ENCODE measurements around the gene TCF3. TPM values are rescaled to one million over a fixed set of nuclear protein-coding genes. Genes with fewer than 3 reads are reported as not detected.

The TCF3 gene
- polyA plus RNA-seq, 1 donor = 74.3 TPM

DNA sequence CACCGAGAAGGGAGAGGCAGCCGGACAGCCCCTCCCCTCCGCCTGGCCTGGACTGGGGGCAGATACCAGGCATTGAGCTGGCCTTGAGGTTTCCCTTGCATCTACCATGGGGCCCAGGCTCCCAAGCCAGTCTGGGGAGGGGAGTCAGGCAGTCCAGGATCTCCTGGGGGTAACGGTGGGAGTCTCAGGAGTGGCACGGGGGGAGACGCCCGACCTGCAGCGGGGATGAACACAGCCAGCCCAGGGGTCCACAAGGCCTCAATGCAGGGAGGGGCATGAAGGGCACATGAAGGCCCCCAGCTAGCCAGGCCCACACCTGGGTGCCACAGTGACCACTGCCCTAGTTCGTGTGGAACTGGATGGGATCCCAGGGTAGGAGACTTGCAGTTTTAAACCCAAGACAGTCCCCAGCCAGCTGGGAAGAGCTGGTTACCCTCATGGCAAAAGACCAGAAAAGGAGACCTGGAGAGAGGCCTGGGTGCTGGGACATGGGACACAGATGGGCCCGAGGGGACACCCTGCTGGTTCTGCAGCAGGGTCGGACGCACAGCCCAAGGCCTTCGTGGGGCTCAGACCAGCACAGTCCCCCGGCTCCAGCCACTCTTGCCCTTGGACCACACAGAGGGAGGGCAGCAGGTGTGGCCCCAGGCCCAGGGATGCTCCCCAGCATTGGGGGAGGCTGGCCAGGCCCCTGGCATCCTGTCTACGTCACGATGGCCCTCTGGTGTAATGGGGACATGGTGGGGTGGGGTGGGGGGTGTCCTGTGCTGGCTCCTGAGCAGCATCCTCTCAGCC is 42.5 kb downstream of the TCF3 start:
- Histone ChIP-seq H3K4me3 (ENCODE audit: low read length) (no peak overlapping the region), H3K27me3 (ENCODE audit: control insufficient read depth, insufficient read depth, low read length) (no peaks in the 10 kb centered on the region), H3K27ac (ENCODE audit: low read length) (no peak overlapping the region), H3K4me1 (ENCODE audit: control insufficient read depth, insufficient read depth, low read length) (peaks cover 22% of the 10 kb centered on the region), H3K36me3 (ENCODE audit: control insufficient read depth, insufficient read depth, low read length) (peaks cover 42% of the 10 kb centered on the region), H3K9me3 (ENCODE audit: control insufficient read depth, low read depth, low read length) (no peaks in the 10 kb centered on the region)
- WGBS (ENCODE audit: insufficient coverage, low lambda C conversion rate) = no CpG with 5 or more reads among the region's 16 CpGs
- no peak for DNase-seq

DNA sequence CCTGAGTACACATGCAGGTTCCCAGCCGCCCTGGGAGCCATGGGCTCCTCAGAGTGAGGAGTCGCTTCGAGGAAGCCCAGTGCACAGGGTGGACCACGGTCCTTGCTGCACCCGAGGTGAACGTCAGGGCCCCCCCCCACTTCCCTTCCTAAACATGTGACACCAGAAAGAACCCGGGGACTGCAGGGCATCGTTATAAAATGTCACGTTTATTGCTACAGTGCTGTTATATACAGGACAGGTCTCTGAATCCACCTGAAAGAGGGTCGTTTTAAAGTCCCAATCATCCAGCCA is 43.4 kb downstream of the TCF3 start:
- H3K27me3 ChIP-seq (ENCODE audit: control insufficient read depth, insufficient read depth, low read length) = no peaks in the 10 kb centered on the region
- DNase-seq = no peak
- H3K36me3 ChIP-seq (ENCODE audit: control insufficient read depth, insufficient read depth, low read length) = peaks cover 34% of the 10 kb centered on the region
- peaks cover 22% of the 10 kb centered on the region for H3K4me1 ChIP-seq (ENCODE audit: control insufficient read depth, insufficient read depth, low read length)
- H3K9me3 ChIP-seq (ENCODE audit: control insufficient read depth, low read depth, low read length) = no peaks in the 10 kb centered on the region
- no peak overlapping the region for H3K4me3 ChIP-seq (ENCODE audit: low read length)
- no CpG with 5 or more reads among the region's 10 CpGs for WGBS (ENCODE audit: insufficient coverage, low lambda C conversion rate)
- H3K27ac ChIP-seq (ENCODE audit: low read length) = no peak overlapping the region

GRCh38 chr19:1608359-1609102 is 43.9 kb downstream of the TCF3 start:
- Histone ChIP-seq H3K9me3 (ENCODE audit: control insufficient read depth, low read depth, low read length) (no peaks in the 10 kb centered on the region), H3K36me3 (ENCODE audit: control insufficient read depth, insufficient read depth, low read length) (peaks cover 29% of the 10 kb centered on the region), H3K4me3 (ENCODE audit: low read length) (no peak overlapping the region), H3K27ac (ENCODE audit: low read length) (no peak overlapping the region), H3K27me3 (ENCODE audit: control insufficient read depth, insufficient read depth, low read length) (no peaks in the 10 kb centered on the region), H3K4me1 (ENCODE audit: control insufficient read depth, insufficient read depth, low read length) (peaks cover 16% of the 10 kb centered on the region)
- WGBS (ENCODE audit: insufficient coverage, low lambda C conversion rate) = no CpG with 5 or more reads among the region's 23 CpGs
- DNase-seq = no peak

DNA sequence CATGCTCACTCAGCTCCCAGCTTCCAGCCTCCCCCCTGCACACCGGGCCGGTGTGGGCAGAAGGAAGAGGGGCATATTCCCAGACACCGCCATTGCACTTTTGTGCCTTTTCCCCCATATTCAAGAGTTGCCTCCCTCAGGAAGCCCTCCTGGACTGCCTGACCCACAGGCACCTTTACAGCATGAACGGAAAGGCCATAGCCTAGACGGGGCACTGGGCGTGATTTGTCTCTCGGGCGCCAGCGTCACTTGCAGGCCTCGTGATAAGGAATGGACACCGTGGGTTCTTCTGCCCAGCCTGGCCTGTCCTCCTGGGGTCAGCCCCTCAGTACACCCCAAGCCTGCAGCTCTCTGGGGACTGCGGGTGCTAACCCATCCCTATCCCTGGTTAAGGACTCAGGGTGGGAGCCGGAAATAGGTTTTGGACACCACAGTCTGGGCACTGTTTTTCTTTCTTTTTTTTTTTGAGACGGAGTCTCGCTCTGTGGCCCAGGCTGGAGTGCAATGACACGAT is 46.2 kb downstream of the TCF3 start:
- no peak for DNase-seq
- H3K9me3 ChIP-seq (ENCODE audit: control insufficient read depth, low read depth, low read length) = no peaks in the 10 kb centered on the region
- peak overlapping the region; percentile 94 for H3K4me3 ChIP-seq (ENCODE audit: low read length)
- H3K36me3 ChIP-seq (ENCODE audit: control insufficient read depth, insufficient read depth, low read length) = peaks cover 17% of the 10 kb centered on the region
- H3K27me3 ChIP-seq (ENCODE audit: control insufficient read depth, insufficient read depth, low read length) = no peaks in the 10 kb centered on the region
- H3K27ac ChIP-seq (ENCODE audit: low read length) = peak overlapping the region; percentile 91
- 40% methylated on average over 2 of the region's 16 CpGs for WGBS (ENCODE audit: insufficient coverage, low lambda C conversion rate)
- H3K4me1 ChIP-seq (ENCODE audit: control insufficient read depth, insufficient read depth, low read length) = peaks cover 5% of the 10 kb centered on the region

DNA sequence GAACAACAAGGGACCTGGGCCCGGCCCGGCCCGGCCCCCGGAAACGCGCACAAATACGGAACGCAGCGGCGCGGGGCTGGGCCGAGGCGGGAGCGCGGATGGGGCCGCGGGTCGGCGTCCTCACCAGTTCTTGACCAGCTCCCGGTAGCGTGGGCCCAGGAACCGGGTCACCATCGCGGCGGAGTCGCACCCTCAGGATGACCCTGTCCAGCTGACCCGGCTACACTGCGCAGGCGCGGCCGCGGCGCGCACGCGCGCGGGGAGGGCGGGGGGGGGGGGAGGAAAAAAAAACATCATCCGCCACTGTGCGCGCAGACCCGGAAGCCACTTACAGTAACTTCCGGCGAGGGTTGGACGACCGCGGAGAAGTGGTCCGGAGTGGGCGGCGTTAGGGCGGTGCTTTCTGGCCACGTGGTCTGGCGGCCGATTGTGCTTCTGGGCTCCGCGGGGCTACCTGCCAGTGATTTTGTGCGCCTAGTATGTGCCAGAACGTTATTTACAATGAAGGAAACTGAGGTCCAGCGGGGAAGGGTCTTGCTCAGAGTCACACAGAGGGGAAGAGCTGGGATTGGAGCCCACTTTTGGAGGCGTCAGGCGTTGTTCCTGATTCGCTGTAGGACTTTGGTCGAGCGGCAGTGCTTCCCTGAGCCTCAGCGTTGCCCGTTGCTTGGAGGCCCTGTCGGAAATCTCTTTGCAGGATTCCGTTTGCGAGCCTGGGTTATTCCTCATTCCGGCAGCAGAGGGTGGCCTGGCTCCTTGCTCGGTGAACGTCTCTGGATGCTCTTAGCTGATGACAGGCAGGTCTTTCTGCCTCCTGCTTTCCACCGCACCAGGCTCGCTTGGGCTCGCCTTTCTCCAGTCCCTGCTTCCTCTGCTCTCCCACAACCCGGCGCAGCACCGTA is 46.9 kb downstream of the TCF3 start, which contains the start of gene UQCR11:
UQCR11 (minus strand) TSS at position 227 of the 902 bp plus-strand sequence; CDS start at position 174, 53 bp downstream.
- peaks cover 11% of the 10 kb centered on the region for H3K36me3 ChIP-seq (ENCODE audit: control insufficient read depth, insufficient read depth, low read length)
- WGBS (ENCODE audit: insufficient coverage, low lambda C conversion rate) = no CpG with 5 or more reads among the region's 79 CpGs
- H3K27me3 ChIP-seq (ENCODE audit: control insufficient read depth, insufficient read depth, low read length) = no peaks in the 10 kb centered on the region
- H3K4me1 ChIP-seq (ENCODE audit: control insufficient read depth, insufficient read depth, low read length) = peaks cover 5% of the 10 kb centered on the region
- peak; percentile 92 to 97 for DNase-seq
- H3K27ac ChIP-seq (ENCODE audit: low read length) = peak within 1 kb of the TSS; percentile 91
- H3K4me3 ChIP-seq (ENCODE audit: low read length) = peak within 1 kb of the TSS; percentile 94
- H3K9me3 ChIP-seq (ENCODE audit: control insufficient read depth, low read depth, low read length) = no peaks in the 10 kb centered on the region

- H3K4me1 ChIP-seq (ENCODE audit: control insufficient read depth, insufficient read depth, low read length) = peaks cover 5% of the 10 kb centered on the region
- H3K4me3 ChIP-seq (ENCODE audit: low read length) = no peak overlapping the region
- no peaks in the 10 kb centered on the region for H3K27me3 ChIP-seq (ENCODE audit: control insufficient read depth, insufficient read depth, low read length)
- H3K36me3 ChIP-seq (ENCODE audit: control insufficient read depth, insufficient read depth, low read length) = peaks cover 36% of the 10 kb centered on the region
- no peaks in the 10 kb centered on the region for H3K9me3 ChIP-seq (ENCODE audit: control insufficient read depth, low read depth, low read length)
- no peak overlapping the region for H3K27ac ChIP-seq (ENCODE audit: low read length)
- DNase-seq = no peak
- 100% methylated on average over 2 of the region's 21 CpGs for WGBS (ENCODE audit: insufficient coverage, low lambda C conversion rate)
Measured at GRCh38 chr19:1602091-1602707, 50.2 kb downstream of the TCF3 start.

GRCh38 chr19:1601613-1602064 is 50.8 kb downstream of the TCF3 start:
- no CpG with 5 or more reads among the region's 14 CpGs for WGBS (ENCODE audit: insufficient coverage, low lambda C conversion rate)

DNA sequence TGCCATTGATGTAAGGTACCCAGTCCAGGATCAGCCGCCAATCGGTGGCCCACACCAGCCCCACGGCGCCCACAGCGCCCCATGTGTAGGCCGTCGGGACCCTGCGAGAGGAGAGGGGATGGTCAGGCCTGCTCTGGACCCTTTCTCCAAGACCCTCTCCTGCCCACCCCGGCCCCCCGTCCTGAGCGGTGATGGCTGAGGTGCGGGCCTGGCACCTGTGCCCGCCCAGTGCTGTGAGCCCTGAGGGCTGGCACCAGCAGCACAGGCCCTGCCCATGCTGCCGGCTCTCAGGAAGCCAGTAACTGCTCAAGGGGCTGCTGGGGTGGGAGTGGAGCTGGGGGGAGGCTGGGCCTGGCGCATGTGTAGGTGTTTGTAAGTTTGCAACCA is 53.0 kb downstream of the TCF3 start:
- H3K27ac ChIP-seq (ENCODE audit: low read length) = no peak overlapping the region
- no peak overlapping the region for H3K4me3 ChIP-seq (ENCODE audit: low read length)
- H3K27me3 ChIP-seq (ENCODE audit: control insufficient read depth, insufficient read depth, low read length) = no peaks in the 10 kb centered on the region
- H3K9me3 ChIP-seq (ENCODE audit: control insufficient read depth, low read depth, low read length) = no peaks in the 10 kb centered on the region
- no peak for DNase-seq
- H3K4me1 ChIP-seq (ENCODE audit: control insufficient read depth, insufficient read depth, low read length) = no peaks in the 10 kb centered on the region
- H3K36me3 ChIP-seq (ENCODE audit: control insufficient read depth, insufficient read depth, low read length) = peaks cover 46% of the 10 kb centered on the region
- WGBS (ENCODE audit: insufficient coverage, low lambda C conversion rate) = no CpG with 5 or more reads among the region's 15 CpGs

More at GRCh38 chr19:1601613-1602064, 50.8 kb downstream of the TCF3 start:
- no peak for DNase-seq
- H3K27ac ChIP-seq (ENCODE audit: low read length) = no peak overlapping the region
- H3K36me3 ChIP-seq (ENCODE audit: control insufficient read depth, insufficient read depth, low read length) = peaks cover 41% of the 10 kb centered on the region
- no peaks in the 10 kb centered on the region for H3K9me3 ChIP-seq (ENCODE audit: control insufficient read depth, low read depth, low read length)
- peaks cover 5% of the 10 kb centered on the region for H3K4me1 ChIP-seq (ENCODE audit: control insufficient read depth, insufficient read depth, low read length)
- H3K4me3 ChIP-seq (ENCODE audit: low read length) = no peak overlapping the region
- H3K27me3 ChIP-seq (ENCODE audit: control insufficient read depth, insufficient read depth, low read length) = no peaks in the 10 kb centered on the region

DNA sequence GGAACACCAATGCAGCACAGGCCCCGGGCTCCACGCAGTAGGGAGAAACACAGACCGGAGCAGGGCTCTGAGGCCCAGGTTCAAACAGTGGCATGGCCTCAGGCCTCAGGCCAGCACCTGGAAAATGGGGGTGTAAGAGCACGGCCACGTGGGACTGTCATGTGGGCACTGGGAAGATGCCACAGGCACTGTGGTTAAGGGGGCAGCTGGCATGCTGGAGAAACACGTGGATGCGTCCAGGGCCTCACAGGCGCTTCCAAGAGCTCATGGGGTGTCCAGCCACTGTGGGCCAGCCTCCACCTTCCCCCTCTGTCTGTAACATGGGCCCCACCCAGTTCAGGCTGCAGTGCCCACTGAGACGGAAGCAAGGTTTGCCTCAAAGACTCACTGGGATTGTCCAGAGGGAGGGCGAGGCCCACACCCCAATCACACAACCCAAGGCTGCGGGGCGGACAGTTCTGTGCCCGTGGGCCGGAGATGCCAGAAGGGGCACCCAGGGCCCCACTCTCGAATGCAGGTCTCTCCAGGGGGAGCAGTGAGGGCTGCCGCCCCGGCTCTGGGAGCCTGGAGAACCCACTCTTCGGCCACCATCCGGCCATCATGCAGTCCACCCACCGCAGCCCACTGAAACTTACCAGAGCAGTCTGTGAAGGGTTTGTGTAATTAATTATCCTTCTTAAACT is 53.5 kb downstream of the TCF3 start:
- H3K4me3 ChIP-seq (ENCODE audit: low read length) = no peak overlapping the region
- peaks cover 46% of the 10 kb centered on the region for H3K36me3 ChIP-seq (ENCODE audit: control insufficient read depth, insufficient read depth, low read length)
- H3K27ac ChIP-seq (ENCODE audit: low read length) = no peak overlapping the region
- WGBS (ENCODE audit: insufficient coverage, low lambda C conversion rate) = no CpG with 5 or more reads among the region's 20 CpGs
- no peaks in the 10 kb centered on the region for H3K27me3 ChIP-seq (ENCODE audit: control insufficient read depth, insufficient read depth, low read length)
- DNase-seq = no peak
- H3K4me1 ChIP-seq (ENCODE audit: control insufficient read depth, insufficient read depth, low read length) = no peaks in the 10 kb centered on the region
- H3K9me3 ChIP-seq (ENCODE audit: control insufficient read depth, low read depth, low read length) = no peaks in the 10 kb centered on the region

Data from large intestine (tissue), 3 donors.